HG02870 (cell line): Measurements from ENCODE around the gene WNT11.
A peak's percentile ranks its signal among the peaks of the same experiment; 100 is the strongest.

Experiments
- ATAC-seq: cut with Tn5 transposase; IDR thresholded peaks from one replicate; pipeline ENCODE4 v1.9.1; 2021; ENCODE audit warnings: mild to moderate bottlenecking, moderate library complexity; ENCODE audit not compliant: unreplicated experiment

Gene WNT11

GRCh38 chr11:76177250-76177686, 29.0 kb downstream of the WNT11 start:
- ATAC-seq, result no peak

- ATAC-seq, result no peak
Observed at GRCh38 chr11:76176463-76176862, 29.8 kb downstream of the WNT11 start.

GRCh38 chr11:76175783-76176182, 30.5 kb downstream of the WNT11 start:
- ATAC-seq, result no peak

- ATAC-seq, result no peak
Observed at GRCh38 chr11:76174330-76174729, 32.0 kb downstream of the WNT11 start.

- no peak for ATAC-seq
Observed at GRCh38 chr11:76173663-76174062, 32.6 kb downstream of the WNT11 start.

GRCh38 chr11:76172583-76172982, 33.7 kb downstream of the WNT11 start:
- ATAC-seq, result no peak

GRCh38 chr11:76170468-76170867, 35.8 kb downstream of the WNT11 start:
- no peak for ATAC-seq

GRCh38 chr11:76169473-76169896, 36.8 kb downstream of the WNT11 start:
- no peak for ATAC-seq

GRCh38 chr11:76167590-76167989, 38.7 kb downstream of the WNT11 start:
- no peak for ATAC-seq

- peak; percentile 57 for ATAC-seq
Observed at GRCh38 chr11:76166314-76166713, 40.0 kb downstream of the WNT11 start.

GRCh38 chr11:76164861-76165751, 41.2 kb downstream of the WNT11 start:
- ATAC-seq, result no peak

GRCh38 chr11:76164081-76164480, 42.2 kb downstream of the WNT11 start:
- ATAC-seq, result no peak

GRCh38 chr11:76163289-76163880, 42.9 kb downstream of the WNT11 start:
- ATAC-seq, result no peak

GRCh38 chr11:76162336-76163288, 43.7 kb downstream of the WNT11 start:
- ATAC-seq, result no peak

- no peak for ATAC-seq
Observed at GRCh38 chr11:76161261-76161961, 44.9 kb downstream of the WNT11 start.

GRCh38 chr11:76160856-76161255, 45.4 kb downstream of the WNT11 start:
- no peak for ATAC-seq

GRCh38 chr11:76159983-76160661, 46.2 kb downstream of the WNT11 start:
- ATAC-seq, result no peak

- ATAC-seq, result no peak
Observed at GRCh38 chr11:76159303-76159937, 46.9 kb downstream of the WNT11 start.
